GM21528 (cell line): ENCODE results near the gene HMGB4.

Experiments
- ATAC-seq: cut with Tn5 transposase; IDR thresholded peaks from one replicate; pipeline ENCODE4 v1.9.1; 2021; ENCODE audit warnings: mild to moderate bottlenecking, moderate library complexity; ENCODE audit not compliant: unreplicated experiment, low FRiP score

HMGB4 gene, protein sequence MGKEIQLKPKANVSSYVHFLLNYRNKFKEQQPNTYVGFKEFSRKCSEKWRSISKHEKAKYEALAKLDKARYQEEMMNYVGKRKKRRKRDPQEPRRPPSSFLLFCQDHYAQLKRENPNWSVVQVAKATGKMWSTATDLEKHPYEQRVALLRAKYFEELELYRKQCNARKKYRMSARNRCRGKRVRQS

DNA sequence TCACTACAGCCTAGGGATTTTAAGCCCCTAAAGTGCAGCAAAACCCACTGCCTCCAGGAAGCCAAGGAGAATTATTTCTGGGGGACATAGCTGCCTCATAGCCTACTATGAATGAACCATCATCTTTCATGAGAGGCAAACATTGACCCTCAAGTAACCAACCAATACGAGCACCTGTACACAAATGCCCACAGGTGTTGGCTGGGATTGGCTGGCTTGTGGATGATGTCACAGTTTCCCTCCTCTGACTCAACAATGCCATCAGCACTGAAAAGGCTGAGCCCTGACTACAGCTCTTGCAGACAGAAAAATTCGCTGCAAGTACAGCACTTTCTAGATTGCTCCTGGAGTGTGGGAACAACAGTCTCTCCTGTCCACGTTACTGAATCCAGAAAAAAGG is at the start of gene HMGB4:
TSS of gene HMGB4 (plus strand) at position 301 of the 400 bp plus-strand sequence. CDS start 113 bp downstream, outside the sequence.
- ATAC-seq, result no peak

DNA sequence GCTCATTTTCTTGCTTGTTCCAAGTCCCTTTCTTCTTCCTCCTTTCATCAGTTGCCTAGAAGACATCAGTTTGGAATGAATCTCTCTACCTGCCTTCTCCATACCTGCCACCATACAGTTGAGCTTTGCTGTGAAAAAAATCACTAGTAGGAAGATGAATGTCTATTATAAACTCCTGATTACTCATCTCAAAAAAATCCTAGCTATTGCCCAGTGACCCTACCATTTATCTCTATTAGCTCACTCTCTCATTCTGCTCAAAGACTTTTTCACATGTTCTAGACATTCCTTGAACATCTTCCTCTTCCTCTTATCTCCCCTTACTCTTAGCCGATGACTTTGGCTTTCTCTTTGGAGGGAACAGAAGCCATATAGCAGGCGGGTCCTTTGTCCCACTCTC is 49.7 kb upstream of the HMGB4 start:
- no peak for ATAC-seq

DNA sequence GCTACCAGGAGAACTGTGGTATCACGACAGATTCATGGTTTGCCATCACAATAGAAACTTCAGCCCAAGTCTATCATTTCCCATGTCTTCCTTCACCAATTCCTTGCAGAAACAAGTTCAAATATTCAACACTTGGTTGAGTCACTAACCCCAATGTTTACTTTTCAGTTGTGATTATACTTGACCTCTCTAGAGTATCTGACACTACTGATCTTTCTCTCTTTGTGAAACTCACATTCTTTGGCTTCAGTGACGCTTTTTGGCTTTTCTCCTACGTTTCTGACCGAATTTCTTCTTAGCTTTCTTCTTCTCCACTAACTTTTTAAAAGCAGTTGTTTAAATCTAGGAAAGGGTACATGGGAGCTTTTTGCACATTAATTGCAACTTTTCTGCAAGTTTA is 48.8 kb upstream of the HMGB4 start:
- no peak for ATAC-seq

DNA sequence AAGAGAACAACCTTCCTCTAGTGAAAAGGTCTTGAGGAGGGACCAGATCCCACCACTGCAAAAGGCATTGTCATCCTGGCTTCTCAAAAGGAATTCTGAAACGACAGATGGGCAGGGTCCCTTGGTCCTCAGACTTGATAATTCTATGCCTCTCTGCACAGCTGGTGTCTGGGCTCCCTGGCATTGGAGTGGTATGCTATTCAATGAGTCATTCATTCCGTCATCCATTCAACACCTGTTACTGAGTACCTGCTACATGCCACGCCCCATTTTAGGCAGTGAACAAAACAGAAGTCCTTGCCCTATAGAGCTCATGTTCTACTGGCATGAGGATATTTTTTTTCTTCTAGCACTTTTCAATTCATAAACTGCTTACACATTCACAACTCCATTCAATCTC is 45.8 kb upstream of the HMGB4 start:
- no peak for ATAC-seq

DNA sequence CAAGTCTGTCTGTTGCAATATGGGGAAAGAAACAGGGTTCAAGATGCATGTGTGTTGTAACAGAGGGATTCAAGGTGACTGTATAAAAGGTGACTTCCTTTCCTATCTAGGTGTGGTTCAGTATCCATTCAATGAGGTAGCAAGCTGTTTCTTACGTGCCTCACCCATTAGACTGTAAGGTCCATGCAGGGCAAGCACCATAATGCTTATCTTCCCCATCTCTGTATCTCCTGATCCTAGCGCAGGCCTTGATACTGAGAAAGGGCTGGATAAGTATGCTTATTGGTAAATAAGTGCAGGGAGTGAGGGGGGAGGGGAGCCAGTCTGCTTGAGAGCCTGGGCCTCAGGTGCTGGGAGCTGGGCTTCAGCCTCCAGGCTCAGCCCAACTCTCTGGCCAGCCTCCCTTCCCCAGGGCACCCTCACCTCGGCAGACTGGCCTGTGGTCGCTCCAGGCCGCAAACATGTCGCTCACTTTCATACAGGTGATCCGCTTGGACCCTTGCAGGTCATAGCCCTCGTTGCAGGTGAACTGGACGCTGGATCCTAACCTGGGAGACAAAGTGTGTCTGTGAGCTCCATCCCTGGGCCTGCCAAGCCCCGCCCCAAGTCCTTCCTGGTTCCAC is 44.5 kb upstream of the HMGB4 start:
- no peak for ATAC-seq

DNA sequence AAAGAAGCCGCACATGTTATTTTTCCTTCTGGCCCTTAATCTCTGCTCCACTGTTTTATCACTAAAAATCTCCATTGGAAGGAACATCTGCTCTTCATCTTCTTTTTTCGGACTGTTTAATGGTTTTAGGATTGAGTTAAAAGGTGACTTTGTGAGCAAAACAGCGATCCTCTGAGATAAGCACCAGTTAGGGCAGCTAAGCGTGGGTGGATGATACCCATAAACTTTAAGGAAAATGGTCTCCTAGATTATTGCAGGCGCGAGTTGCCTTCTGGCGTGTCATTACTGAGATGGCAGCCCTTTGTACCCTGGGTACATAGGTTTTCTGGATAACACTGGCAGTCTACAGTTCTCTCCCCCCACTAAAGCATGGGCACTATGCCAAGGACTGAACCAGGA is 44.0 kb upstream of the HMGB4 start:
- no peak for ATAC-seq

DNA sequence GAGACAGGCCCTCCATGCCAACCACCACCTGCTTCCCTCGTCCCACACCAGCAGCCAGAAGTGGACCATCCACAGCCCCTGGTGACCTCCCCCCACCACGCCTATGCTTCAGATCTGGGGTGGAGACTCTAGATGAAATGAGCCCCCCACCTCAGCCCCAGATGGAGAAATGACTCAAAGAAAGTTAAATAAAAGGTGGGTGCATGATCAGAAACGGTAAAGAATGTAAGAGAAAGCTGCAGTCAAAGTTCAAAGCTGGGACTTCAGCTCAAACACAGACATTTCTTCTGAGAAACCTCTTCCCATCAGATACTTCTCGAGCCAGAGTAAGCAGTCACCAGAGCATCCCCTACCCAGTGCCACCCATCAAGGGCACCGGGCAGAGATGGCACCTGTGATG is 43.1 kb upstream of the HMGB4 start:
- ATAC-seq, result no peak

DNA sequence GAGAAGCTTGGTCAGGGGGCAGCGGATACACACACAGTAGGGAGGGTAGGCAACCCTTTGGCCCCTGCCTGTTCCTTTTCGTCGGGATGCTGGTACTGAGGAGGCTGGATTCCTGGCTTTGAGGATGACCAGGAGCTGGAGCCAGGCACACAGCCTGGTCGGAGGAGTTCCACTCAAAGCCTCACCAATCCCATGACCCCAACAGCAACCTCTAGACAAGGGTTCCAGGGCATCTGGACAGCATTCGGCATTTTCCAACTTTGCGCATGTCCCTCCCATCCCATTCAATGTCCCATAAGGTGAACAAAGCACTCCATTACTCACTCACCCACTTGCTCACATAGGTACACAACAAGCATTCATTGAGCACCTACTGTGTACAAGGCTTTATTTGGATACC is 42.6 kb upstream of the HMGB4 start:
- ATAC-seq, result no peak

DNA sequence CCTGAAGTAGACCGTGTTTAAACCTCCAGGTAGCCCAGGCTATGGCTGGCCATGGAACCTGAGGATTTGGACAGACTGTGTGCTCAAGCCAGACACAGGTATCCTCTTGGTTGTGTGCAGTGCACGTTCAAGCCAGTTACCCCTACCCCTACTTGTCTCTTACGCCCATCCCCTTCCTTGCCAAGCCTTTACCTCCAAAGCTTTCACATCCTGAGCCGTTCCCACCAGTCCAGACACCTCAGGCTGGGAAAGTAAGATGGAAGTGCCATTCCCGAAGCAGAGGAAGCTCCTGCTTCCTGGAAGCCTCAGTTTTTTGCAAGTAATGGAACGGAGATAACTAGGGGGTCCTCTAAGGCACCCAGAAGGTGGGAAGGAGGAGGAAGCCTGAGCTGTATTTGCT is 41.5 kb upstream of the HMGB4 start:
- no peak for ATAC-seq

DNA sequence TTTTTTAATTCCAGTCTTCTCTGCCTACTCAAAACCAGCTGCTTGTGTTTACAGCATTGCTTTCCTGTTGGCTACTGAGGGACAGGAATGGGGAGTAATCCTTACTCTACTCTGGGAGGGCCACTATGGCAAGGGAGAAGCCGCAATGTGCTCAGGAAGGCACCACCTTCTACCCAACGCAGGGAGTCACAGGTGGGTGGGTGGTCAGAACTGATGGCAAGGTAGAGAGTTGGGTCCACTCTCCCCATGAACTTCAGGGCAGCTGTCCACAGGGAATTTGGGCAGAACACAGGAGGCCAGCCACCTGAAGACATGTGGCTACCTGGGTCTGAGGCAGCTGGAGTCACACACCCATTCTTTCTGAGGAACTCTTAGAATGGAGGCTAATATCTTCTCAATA is 40.5 kb upstream of the HMGB4 start:
- no peak for ATAC-seq

DNA sequence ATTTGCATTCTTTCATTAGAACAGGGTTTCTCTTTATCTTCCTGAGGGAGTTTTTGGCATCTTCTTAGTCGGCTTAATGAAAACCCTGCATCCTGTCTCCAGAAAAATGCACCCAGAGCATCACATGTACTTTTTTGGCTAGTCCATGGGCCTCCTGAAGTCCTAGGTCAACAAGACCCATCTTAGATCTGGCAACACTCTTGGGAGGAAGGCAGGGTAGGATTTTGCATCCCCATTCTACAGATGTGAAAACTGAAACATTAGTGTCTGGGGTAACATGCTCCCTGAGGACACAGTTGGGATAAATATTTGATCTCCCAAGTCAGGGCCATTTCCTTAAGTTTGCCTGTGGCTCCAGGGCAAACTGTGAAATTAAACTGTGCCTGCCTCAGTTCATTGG is 40.0 kb upstream of the HMGB4 start:
- no peak for ATAC-seq

DNA sequence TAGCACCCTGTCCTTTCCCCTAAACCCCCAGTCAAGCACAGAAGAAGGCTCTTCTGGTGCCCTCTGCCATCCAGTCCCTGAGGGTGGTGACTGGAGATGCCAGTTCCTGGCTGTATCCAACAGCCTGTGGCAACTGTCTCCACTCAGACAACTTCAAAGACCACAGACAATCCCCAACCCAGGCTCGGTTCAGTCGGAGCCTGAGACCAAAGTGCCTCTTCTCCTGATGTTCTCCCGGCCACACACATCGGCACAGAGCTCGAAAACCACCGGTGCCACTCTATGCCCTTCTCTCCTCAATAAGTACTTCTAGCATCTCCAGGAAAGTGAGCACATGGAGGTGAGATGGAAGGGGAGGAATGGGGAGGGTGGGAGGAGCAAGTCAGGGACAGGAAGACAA is 39.6 kb upstream of the HMGB4 start:
- ATAC-seq, result no peak

DNA sequence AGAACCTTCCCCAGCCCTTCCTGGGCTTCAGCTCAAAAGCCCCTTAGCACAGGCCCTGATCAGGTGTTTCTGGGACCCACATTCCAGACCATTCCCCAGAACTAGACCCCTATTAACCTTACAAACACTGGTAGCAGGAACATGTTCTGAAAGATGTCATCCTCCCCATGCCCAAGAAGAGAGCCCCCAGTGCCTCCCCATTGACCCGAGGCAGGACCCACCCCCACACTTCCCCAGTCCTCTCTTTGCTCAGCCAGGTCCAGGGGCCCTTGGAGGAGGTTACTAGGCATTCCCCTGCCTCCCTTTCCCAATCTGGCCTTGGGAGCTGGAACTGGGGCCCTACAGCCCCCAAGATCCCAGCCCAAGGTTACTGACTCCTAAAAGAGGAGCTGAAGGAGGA is 38.9 kb upstream of the HMGB4 start:
- ATAC-seq, result no peak

DNA sequence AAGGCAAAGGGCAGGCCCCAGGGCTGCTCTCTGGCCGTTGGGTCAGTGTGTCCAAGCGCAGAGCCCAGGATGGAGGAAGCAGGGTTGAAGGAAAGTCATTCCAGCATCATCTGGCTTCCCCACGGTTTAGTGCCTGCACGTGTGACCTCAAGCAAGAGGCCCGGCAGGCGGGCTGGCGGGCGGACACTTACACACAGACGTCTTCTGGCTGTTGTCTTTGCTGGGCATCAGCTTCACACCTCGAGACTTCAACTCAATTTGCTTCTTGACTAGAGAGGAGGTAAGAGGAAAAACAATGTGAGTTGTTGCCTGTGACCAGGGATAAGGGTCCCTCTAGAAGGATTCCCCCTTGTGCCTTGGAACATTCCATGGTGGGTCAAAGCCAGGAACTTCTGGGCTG is 38.4 kb upstream of the HMGB4 start:
- no peak for ATAC-seq

DNA sequence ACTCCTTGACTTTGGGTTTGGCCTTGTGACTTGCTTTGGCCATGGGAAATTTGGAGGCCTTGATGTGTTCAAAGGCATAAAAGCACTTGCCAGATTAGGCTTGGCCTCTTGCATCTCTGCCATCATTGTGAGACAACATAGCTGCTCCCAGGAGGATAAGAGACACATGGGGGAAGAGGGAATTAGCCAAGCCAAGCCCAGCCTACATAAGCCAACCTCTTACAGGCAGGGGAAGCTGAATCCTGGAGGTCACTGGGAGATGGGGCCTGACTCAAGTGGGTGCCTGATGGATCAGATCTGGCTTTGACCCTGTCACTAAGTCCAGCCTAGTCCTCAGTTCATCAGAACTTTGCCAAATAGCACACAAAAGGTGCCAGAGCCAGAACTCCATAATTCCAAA is 37.6 kb upstream of the HMGB4 start:
- no peak for ATAC-seq

DNA sequence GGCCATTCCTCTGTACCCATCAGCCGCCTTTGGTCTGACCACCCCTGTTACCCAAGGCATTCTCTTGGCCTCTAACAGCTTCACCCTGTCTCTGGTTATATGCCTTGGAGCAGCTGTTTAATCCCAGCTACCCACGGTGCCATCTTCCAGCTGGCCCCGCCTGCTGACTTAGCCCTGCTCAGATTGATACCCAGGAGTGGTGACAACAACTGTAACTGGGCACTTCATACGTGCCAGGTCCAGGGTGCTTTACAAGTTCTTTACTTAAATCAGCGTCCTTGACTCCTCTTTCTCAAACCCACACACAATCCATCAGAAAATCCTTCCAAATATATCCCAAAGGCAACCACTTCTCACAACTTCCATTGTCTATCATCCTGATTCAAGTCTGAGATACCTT is 37.2 kb upstream of the HMGB4 start:
- no peak for ATAC-seq

DNA sequence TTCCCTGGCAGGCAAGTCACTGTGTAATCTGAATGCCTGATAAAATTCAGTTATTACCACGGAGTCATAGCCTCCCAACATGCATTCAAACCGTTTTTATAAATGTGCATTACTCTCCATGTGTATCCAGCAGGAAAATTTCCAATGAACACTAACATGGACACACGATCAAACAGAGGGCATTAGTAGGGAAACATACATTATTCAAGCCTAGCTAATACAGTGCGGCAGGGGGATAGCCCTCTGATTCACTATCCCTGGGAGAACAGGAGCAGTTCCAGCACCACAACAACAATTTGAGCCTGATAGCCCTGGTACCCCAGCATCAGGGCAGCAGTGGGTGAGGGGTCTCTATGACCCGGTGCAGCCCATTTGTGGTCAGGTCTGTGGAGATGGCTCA is 35.8 kb upstream of the HMGB4 start:
- ATAC-seq, result no peak

DNA sequence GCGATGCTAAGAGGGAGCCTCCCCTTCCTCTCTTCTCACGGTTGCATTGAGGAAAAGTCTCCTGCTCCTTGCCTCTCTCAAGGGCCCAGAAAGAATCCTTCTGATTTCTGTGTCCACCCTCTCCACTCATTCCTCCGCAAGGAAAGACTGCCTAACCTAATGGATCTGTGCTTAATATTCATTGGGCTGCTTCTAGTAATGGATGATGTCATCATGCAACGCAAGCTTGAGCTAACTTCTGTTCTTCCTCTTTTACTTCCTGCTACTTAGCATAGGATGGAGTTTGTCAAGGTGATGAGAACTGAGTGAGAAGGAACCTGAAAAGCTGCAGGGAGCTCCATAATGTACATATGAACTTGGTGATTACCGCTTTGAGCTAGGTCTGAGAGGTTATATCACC is 35.2 kb upstream of the HMGB4 start:
- ATAC-seq, result no peak

DNA sequence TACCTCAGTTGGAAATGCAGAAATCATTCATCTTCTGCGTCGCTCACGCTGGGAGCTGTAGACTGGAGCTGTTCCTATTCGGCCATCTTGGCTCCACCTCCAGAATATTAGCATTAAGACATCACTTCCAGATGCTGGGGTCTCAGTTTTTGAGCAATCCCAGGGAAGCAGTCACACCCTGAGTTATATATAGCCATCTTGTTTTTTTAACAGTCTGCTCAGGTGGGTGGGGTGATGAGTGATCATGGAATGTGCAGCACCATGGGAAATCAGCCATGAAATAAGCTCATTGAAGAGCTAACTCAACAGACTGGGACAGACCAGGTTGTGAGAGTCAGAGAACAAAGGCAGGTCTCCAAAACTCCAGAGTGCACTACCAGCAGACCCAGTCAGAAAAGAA is 27.0 kb upstream of the HMGB4 start:
- no peak for ATAC-seq

DNA sequence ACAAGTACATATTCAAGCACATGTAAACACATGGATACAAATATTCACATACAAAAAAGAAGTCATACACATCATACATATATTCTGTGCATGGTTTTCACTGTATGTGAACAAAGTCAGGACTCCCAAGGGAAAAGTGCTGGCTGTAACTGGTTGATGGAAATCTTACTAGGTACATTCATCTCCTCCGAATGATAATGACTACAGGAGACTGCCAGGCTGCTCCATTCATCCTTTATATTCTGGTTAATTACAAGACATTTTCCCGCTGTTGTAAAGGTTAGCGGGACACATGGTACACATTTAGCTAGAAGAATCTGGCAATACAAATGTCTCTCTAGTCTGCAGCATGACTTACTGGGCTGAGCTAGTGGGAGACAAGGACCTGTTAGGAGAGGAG is 26.2 kb upstream of the HMGB4 start:
- ATAC-seq, result no peak

DNA sequence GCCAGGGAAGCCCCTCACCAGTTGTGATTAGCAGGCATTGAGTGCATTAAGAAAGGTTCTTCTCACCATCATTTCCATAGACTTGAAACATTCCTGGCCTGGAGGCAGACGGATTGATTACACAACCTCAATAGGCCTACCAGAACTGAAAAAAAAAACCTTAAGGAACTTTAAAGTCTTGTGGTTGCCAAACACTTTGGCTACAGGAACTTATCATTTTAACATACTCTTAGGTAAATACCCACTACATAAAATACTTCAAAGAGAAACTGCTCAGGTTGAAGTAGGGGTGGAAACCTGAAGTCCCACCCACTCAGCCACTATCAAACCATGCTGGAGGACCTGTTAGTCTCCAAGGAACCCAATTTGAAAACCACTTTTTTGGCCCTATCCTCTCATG is 22.4 kb upstream of the HMGB4 start:
- ATAC-seq, result no peak

DNA sequence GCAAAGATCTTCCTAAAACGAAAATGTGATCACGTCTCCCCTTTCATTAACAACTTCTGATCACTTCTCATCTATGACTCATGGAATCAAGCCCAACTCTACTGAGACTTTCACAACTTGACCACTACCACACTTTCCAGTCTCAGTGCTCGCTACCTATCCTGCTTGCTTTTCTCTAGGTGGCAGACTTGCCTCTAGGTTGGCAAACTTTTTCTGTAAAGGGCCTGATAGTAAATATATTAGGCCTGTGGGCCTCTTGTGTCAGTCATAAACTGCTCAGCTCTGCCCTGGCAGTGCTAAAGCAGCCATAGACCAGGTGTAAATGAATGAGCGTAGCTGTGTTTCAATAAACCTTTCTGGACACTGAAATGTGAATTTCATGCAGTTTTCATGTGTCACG is 21.5 kb upstream of the HMGB4 start:
- no peak for ATAC-seq

DNA sequence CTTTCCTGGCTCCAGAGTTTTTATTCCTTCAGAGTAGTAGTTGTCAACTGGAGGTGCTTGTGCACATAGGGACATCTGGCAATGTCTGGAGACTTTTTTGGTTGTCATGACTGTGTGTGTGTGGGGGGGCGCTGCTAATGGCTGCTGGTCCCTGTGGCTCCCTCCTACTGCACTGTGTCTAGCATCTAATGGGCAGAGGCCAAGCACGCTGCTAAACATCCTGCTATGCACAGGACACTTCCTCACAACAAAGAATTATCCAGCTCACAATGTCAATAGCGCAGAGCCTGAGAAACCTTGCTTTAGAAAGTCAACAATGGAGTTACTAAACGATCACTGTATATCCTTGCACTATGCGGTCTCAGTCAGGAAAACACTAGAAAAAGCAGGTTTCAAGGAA is 19.7 kb upstream of the HMGB4 start:
- no peak for ATAC-seq
